DMS114 treated with DMSO at 0.1 percent for 48 hours (cell line): ENCODE measurements around the gene SQOR.
"Not testable (repeated sequence)": the region's sequence is repeated elsewhere in the genome, so short reads cannot be mapped to it uniquely, and the experiment has no call there.

Experiments
- DNase-seq: peaks from one replicate; lab custom pipeline; 2025; ENCODE audit not compliant: unreplicated experiment; lab: John Stamatoyannopoulos, UW

Gene SQOR

DNA sequence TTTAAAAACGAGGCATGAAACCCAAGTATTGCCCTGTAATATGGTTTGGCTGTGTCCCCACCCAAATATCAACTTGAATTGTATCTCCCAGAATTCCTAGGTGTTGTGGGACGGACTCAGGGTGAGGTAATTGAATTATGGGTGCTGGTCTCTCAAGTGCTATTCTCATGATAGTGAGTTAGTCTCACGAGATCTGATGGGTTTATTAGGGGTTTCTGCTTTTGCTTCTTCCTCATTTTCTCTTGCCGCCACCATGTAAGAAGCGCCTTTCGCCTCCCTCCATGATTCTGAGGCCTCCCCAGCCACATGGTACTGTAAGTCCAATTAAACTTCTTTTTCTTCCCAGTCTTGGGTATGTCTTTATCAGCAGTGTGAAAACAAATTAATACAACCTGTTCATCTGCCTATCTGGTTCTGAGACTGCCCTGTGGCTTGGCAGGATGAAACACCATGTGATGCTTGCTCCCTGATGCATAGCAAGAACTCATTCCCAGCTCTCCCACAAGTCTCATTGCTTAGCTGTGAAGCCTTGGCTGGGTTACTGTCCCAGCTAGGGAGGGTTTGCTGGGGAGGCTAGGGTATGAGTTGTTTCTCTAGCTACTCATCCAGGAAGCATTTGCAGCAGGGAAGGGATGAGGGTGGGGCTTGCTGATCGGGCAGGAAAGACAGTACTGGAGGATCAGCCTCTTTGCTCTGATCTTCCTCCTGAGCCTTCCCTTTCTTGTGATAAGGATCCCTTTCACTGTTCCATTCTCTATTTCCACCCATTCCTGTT is 3.7 kb upstream of the SQOR start:
- no peak for DNase-seq

- no peak for DNase-seq
Measured at GRCh38 chr15:45631776-45632175, 3.1 kb upstream of the SQOR start.

GRCh38 chr15:45635191-45635638 is 386 bp downstream of the SQOR start:
- DNase-seq, result no peak

- DNase-seq, result no peak
Measured at GRCh38 chr15:45635763-45636292, 999 bp downstream of the SQOR start.

DNA sequence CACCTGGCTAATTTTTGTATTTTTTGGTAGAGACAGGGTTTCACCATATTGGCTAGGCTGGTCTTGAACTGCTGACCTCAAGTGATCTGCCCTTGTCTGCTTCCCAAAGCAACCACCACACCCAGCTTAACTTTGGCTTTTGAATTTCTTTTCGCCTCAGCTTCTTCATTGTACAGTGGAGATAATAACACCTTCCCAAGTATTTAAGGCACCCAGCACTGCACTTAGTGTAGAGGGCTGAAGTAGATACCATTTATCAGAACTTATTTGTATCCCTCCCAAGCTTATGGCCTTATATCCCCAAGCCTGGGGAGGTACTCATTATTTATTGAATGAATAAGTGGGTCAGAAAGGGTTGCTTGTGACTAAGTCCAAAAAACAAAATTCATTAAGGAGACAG is 2.3 kb downstream of the SQOR start:
- DNase-seq, result no peak

GRCh38 chr15:45637552-45638033 is 2.8 kb downstream of the SQOR start:
- no peak for DNase-seq

- no peak for DNase-seq
Measured at GRCh38 chr15:45640616-45641015, 5.8 kb downstream of the SQOR start.

DNA sequence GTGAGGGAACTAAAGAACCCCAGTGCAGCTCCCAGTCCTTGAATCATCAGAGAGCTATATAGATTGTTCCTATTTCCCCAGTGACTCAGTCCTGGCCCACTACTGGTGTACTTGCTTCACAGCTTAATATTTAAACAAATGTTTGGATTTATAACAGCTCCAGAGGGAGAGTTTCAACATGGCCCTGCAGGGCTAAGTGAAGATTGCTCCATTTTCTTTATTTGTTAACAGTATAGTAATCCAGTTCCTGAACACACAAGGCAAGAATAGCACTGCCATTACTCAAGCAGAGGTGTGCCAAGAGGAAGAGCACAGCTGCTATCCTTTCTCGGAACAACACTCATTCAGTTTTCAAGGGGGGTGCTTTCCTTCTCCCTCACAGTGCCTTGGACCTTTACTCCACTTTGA is 6.5 kb downstream of the SQOR start:
- no peak for DNase-seq

DNA sequence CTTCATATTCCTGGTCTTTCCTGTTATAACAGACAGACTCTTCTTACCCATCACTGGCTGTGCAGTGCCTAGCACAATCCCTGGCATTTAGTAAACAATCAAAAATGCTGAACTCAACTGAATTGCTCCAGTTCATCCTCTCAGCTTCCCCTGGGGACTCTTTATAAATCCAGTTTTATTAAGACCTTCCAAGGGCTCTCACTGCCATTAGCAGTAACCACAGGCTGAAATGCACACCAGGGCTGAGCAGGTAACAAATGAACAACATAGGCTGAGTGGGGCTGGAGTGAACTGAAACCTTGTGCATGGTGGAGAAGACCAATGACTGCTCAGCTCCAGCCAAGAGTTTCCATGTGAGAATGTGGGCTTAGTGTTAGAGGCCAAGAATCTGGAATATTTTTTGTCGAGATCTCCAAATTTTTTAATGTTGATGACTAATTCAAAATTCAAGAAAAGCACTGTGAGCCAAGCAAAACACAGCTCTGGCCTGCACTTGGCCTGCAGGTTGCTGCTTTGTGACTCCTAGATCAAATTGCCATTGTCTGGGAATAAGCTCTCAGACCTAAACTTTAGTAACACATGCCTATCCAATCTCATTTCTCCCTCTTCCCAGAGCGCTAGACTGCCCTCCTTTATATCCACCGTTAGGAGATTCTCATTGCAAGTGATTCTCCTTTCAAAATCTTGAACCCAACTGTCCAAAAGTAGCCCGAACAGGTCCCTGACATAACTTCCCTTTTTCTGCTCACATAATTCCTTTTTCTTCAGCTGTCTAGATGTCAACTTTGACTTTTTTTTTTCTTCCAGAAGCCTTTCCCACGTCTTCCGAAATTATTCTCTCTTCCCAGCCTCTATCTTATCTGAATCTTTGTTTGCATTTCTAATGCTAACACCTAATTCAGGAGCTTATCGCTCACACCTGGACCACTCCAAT is 7.4 kb downstream of the SQOR start:
- no peak for DNase-seq

DNA sequence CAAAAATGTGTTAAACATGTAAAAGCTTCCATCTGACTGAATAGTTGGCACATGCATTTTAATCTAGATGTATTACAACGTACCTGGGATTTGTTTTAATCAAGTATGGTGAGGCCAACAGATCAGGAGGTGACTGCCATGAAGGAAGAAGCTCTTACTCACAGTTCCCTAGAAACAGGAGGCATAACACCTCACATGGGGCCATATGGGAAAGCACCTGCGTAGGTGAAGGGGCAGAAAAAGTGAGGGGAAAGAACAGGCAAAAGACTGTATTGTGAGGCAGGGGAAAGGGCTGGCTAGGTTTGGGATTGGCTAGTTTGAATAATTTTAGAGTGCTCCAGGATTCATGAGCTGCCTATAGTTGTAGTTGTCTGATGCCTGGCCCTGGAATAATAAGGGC is 9.6 kb downstream of the SQOR start:
- no peak for DNase-seq

DNA sequence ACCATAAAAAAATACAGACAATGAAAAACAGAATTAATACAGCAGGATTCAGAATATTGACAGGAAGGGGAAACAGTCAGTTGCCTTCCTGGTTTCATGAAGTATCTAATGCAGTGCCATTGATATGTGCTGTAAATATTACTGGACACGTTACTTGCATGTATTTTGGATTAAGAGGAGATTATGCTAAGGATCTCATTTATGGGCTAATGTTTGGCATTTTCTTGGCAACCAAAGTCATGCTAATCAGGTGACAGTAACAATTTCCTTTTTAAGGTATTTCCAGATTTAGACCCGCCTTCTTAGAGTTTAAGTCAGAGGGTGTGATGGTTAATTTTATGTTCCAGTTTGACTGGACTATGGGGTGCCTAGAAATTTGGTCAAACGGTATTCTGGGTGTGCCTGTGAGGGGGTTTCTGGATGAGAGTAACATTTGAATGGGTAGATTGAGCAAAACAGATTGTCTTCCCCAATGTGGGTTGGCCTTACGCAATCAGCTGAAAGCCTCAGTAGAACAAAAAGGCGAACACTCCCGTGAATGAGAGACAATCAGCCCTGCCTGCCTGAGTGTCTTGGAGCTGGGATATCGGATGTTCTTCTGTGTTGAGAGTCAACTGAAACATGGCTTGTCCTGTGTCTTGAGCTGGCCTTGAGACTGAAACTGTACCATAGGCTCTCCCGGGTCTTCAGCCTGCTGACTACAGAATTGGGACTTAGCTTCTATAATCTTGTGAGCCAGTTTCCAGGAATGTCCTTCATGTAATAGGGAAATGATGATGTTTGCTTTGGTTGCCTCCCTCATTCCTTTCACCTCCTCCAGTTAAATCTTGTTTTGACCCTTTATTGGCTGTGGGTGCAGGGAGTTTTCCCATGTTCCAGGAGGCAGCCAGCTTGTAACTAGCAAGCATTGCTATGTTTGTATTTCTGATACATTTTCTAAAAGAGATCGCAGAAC is 10.5 kb downstream of the SQOR start:
- no peak for DNase-seq

DNA sequence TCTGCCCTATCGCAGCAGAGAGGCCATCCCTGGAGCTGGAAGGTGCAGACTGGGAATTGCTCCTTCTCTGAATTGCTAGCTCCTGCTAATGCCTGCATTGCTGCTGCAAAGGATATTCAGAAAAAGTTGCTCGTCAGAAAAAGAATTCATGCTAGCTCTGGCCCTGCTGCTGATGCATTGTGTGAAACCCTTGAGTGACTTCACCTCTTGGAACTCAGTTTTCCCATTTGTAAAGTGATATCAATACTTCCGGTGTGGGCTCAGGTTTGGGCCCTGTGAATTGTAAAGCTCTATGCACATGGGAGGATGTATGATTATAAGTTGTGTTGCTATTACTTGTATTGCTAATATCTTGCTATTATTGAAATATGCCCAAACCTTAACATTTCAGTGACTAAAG is 11.4 kb downstream of the SQOR start:
- DNase-seq, result no peak

GRCh38 chr15:45647828-45648227 is 13.0 kb downstream of the SQOR start:
- DNase-seq, result no peak

GRCh38 chr15:45648521-45649200 is 13.8 kb downstream of the SQOR start:
- no peak for DNase-seq

DNA sequence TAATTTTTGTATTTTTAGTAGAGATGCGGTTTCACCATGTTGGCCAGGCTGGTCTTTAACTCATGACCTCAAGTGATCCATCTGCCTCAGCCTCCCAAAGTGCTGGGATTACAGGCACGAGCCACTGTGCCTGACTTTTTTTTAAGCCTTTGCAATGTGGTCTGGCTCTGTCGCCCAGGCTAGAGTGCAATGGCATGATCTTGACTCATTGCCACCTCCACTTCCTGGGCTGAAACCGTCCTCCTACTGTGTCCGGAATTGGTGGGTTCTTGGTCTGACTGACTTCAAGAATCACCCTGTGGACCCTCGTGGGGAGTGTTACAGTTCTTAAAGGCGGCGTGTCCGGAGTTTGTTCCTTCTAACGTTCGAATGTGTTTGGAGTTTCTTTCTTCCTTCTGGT is 15.2 kb downstream of the SQOR start:
- not testable (repeated sequence) for DNase-seq

DNA sequence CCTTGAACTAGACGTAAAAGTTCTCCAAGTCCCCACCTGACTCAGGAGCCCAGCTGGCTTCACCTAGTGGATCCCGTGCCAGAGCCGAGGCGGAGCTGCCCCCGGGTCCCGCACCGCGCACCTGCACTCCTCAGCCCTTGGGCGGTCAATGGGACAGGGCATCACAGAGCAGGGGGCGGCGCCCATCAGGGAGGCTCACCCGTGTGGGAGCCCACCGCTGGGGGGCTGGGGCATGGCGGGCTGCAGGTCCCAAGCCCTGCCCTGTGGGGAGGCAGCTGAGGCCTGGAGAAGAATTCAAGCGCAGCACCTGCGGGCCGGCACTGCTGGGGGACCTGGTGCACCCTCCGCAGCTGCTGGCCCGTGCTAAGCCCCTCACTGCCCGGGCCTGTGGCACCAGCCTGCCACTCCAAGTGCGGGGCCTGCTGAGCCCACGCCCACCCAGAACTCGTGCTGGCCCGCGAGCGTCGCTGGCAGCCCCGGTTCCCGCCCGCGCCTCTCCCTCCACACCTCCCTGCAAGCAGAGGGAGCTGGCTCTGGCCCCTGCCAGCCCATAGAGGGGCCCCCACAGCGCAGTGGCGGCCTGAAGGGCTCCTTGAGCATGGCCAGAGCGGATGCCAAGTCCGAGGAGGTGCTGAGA is 16.2 kb downstream of the SQOR start:
- no peak for DNase-seq

DNA sequence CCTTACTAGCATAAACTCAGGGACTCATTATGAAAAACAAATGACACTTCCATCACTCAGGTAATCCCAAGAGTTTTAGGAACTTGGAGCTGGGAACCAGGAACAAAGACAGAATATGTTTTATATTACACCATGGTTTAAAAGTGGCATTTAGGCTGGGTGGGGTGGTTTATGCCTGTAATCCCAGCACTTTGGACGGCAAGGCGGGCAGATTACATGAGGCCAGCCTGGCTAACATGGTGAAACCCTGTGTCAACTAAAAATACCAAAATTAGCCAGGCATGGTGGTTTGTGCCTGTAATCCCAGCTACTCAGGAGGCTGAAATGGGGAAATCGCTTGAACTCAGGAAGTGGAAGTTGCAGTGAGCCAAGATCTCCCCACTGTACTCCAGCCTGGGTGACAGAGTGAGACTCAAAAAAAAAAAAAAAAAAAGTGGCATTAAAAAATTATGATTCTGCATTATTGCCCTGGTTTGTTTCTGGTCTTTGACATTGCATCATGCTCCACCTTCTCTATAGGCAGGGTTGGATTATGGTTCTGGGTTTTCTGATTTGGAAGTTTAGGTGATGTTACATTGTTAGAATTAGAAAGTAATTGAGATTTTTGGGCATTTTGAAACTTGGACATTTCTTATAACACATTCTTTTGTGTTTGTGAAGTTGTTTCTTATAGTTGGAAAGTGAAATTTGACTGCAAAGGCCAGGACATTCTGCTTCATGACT is 19.0 kb downstream of the SQOR start:
- DNase-seq, result no peak

DNA sequence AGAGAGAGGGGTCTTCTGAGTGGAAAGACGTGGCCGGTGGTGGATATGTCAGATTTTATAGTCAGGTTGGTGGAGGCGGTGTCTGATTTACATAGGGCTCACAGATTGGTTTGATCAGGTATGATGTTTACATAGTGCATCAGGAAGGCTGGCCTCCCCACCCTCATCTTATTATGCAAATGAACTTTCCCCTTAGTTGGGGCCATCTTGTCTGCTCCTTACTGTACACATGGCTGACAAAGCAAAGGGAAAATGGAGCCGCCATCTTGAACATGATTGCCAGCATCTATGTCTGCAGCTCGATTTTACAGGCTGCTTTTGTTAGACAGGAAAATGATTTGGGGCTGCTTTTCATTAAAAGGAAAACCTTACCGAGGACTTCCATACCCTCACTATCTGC is 19.9 kb downstream of the SQOR start:
- DNase-seq, result no peak

DNA sequence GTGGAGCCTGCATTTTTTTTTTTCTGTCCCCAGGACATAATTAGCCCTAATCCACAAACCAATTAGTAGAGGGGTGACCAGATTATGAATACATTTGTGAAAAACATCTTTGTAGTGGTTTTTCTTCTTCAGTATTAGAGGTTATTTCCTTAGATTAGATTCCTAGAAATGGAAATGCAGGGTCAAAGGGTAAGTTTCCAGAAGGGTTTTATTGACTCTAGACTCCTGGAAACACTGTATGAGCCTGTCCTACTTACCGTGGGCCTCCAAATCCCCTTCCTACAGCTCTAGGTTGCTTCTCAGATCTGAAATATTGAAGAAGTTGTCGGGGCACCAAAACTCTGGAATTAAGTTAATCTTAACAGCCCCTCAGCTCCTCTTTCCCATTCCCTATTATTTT is 22.4 kb downstream of the SQOR start:
- DNase-seq, result no peak
